ENCODE measurements around the gene PMM1. TPM values are rescaled to one million over a fixed set of nuclear protein-coding genes. Genes with fewer than 3 reads are reported as not detected.
"Not testable (repeated sequence)": the region's sequence is repeated elsewhere in the genome, so short reads cannot be mapped to it uniquely, and the experiment has no call there.

The PMM1 gene
- total and polyA plus RNA-seq, 12 donors, result 37.8 to 105 (median 62.1) TPM

DNA sequence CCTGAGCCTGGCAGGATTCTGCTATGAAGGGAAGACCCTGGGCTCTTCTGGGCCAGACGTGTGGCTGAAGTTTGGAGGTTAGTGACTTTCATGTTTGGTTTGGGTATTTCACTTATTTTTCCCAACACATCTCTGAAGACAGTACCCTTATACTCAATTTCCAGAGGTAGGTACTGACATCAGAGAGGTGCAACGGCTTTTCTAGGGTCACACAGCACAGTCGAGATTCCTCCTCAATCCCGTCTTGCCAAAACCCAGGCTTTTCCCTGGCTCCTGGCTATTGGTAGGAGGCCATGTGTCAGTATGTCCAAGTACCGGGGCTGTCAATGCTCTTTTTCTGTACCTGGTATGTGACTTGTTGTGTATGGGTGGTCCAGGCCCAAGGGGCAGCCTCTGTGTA is 6.1 kb upstream of the PMM1 start:
- DNase-seq, result peak in 1 of 7 donors; percentile 13
- intact Hi-C loops (cut with DNase I), result loop anchor here (5.0 to 10.0 kb wide), 2 partner anchors 51 to 53 kb away; partner anchors contain the start of gene POLR3H (in 2 of the 2)
- peaks cover 0 to 6% of the 10 kb centered on the region in 2 donors for H3K36me3 ChIP-seq (replicated peaks in 1 of 2)
- no peak overlapping the region for H3K4me3 ChIP-seq
- H3K9me3 ChIP-seq (replicated peaks in 1 of 3), result no peaks in the 10 kb centered on the region
- peaks cover 17 to 21% of the 10 kb centered on the region in 2 donors for H3K4me1 ChIP-seq (replicated peaks in 1 of 2)
- no peak overlapping the region for H3K27ac ChIP-seq
- H3K27me3 ChIP-seq, result no peaks in the 10 kb centered on the region
- TF ChIP-seq POLR2A (IDR thresholded peaks at IDR 0.05), result no peak
- TF ChIP-seq, protein P1, sequence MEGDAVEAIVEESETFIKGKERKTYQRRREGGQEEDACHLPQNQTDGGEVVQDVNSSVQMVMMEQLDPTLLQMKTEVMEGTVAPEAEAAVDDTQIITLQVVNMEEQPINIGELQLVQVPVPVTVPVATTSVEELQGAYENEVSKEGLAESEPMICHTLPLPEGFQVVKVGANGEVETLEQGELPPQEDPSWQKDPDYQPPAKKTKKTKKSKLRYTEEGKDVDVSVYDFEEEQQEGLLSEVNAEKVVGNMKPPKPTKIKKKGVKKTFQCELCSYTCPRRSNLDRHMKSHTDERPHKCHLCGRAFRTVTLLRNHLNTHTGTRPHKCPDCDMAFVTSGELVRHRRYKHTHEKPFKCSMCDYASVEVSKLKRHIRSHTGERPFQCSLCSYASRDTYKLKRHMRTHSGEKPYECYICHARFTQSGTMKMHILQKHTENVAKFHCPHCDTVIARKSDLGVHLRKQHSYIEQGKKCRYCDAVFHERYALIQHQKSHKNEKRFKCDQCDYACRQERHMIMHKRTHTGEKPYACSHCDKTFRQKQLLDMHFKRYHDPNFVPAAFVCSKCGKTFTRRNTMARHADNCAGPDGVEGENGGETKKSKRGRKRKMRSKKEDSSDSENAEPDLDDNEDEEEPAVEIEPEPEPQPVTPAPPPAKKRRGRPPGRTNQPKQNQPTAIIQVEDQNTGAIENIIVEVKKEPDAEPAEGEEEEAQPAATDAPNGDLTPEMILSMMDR (IDR thresholded peaks at IDR 0.05), result no peak
- 83 to 91% (median 86%) methylated on average over 5 of the region's 5 CpGs for WGBS, 4 donors

DNA sequence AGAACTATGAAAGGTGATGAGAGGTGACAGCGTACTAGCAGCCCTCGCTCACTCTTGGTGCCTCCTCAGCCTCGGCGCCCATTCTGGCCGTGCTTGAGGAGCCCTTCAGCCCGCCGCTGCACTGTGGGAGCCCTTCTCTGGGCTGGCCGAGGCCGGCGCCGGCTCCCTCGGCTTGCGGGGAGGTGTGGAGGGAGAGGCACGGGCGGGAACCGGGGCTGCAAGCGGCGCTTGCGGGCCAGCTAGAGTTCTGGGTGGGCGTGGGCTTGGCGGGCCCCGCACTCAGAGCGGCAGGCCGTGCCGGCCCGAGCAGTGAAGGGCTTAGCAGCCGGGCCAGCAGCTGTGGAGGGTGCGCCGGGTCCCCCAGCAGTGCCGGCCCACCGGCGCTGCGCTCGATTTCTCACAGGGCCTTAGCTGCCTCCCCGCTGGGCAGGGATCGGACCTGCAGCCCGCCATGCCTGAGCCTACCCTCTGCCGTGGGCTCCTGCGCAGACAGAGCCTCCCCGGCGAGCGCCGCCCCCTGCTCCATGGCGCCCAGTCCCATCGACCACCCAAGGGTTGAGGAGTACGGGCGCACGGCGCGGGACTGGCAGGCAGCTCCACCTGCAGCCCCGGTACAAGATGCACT is 3.8 kb upstream of the PMM1 start:
- H3K4me1 ChIP-seq (replicated peaks in 1 of 2), result peaks cover 23 to 24% of the 10 kb centered on the region in 2 donors
- peak in 1 of 7 donors; percentile 20 for DNase-seq
- 96% methylated on average over 26 to 51 of the region's 51 CpGs for WGBS, 4 donors
- not testable (repeated sequence) for H3K27me3 ChIP-seq; H3K9me3 ChIP-seq (replicated peaks in 1 of 3); H3K27ac ChIP-seq; H3K4me3 ChIP-seq; H3K36me3 ChIP-seq (replicated peaks in 1 of 2)
- intact Hi-C loops (cut with DNase I), result loop anchor here in 1 of 2 donors (10.0 kb wide), 1 partner anchor 49 kb away; the partner anchor contains the start of gene POLR3H

DNA sequence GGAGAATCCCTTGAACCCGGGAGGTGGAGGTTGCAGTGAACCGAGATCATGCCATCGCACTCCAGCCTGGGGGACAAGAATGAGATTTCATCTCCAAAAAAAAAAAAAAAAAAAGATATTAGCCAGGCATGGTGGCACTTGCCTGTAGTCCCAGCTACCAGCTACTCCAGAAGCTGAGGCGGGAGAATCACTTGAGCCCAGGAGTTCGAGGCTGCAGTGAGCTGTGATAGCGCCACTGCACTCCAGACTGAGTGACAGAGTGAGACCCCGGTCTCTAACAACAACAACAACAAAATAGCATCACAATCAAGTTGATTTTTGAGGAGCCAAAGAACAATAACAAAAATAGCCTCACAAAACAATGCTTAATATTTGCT is 2.3 kb downstream of the PMM1 start:
- H3K4me1 ChIP-seq (replicated peaks in 1 of 2), result peaks cover 8 to 15% of the 10 kb centered on the region in 2 donors
- 88 to 95% (median 94%) methylated on average over 7 of the region's 7 CpGs for WGBS, 4 donors
- DNase-seq, result peak in 1 of 7 donors; percentile 13
- TF ChIP-seq, protein P1 (IDR thresholded peaks at IDR 0.05), result no peak
- no peak for TF ChIP-seq POLR2A (IDR thresholded peaks at IDR 0.05)
- no peaks in the 10 kb centered on the region for H3K27me3 ChIP-seq
- no peak overlapping the region for H3K4me3 ChIP-seq
- peaks cover 0 to 19% of the 10 kb centered on the region in 2 donors for H3K36me3 ChIP-seq (replicated peaks in 1 of 2)
- H3K27ac ChIP-seq, result peak overlapping the region in 3 of 5 donors; percentile 6 to 91 (median 82)
- intact Hi-C loops (cut with DNase I), result no loop called here
- H3K9me3 ChIP-seq (replicated peaks in 1 of 3), result no peaks in the 10 kb centered on the region

DNA sequence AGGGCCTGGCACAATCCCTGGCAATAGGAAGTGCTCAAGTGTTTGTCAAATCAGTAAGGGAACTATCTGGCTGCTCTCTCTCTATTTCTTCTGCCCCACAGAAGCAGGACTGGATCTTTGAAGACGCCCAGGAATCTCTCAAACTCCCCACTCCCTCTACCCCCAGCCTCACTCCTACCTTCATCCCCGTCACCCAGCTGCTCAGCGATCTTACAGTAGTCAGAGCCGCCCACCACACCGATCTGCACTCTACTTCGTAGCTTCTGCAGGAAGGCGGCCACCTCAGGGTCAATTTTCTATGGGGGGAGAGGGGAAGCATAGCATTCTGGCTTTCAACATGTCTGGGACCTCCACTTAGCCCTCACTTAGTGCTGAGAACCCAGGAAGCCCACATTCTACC is 3.7 kb downstream of the PMM1 start:
- no peak overlapping the region for H3K27ac ChIP-seq
- TF ChIP-seq POLR2A (IDR thresholded peaks at IDR 0.05), result no peak
- TF ChIP-seq, protein P1 (IDR thresholded peaks at IDR 0.05), result no peak
- no peak for DNase-seq
- no peaks in the 10 kb centered on the region for H3K27me3 ChIP-seq
- no peak overlapping the region for H3K4me3 ChIP-seq
- WGBS, 4 donors, result 95 to 99% (median 97%) methylated on average over 7 of the region's 7 CpGs
- peaks cover 0 to 30% of the 10 kb centered on the region in 2 donors for H3K36me3 ChIP-seq (replicated peaks in 1 of 2)
- H3K9me3 ChIP-seq (replicated peaks in 1 of 3), result no peaks in the 10 kb centered on the region
- intact Hi-C loops (cut with DNase I), result no loop called here
- peaks cover 8 to 15% of the 10 kb centered on the region in 2 donors for H3K4me1 ChIP-seq (replicated peaks in 1 of 2)

DNA sequence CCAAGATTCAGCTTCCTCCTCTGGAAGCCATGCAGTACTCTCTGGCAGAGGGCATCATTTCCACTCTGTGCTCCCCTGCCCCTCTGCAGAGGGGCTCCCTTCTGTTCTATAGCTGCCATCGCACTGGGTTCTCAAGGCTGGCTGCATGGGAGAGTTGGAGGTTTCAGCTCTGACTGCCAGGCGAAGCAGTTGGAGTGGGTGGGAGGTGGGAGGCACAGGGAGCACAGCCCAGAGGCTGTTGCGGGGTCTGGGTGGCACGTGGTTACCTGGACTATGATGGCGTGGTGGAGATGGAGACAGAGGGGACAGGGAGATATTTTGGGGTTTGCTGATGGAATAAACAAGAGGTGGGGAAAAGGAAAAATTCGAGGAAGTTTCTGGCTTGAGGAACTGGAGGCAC is 4.8 kb downstream of the PMM1 start:
- Histone ChIP-seq H3K4me1 (replicated peaks in 1 of 2) (peaks cover 14 to 22% of the 10 kb centered on the region in 2 donors), H3K27me3 (no peaks in the 10 kb centered on the region), H3K4me3 (no peak overlapping the region), H3K27ac (no peak overlapping the region), H3K36me3 (replicated peaks in 1 of 2) (peaks cover 0 to 30% of the 10 kb centered on the region in 2 donors), H3K9me3 (replicated peaks in 1 of 3) (no peaks in the 10 kb centered on the region)
- TF ChIP-seq, protein P1 (IDR thresholded peaks at IDR 0.05), result no peak
- TF ChIP-seq POLR2A (IDR thresholded peaks at IDR 0.05), result no peak
- DNase-seq, result no peak
- whole genome bisulfite sequencing, 4 donors, result 88 to 97% (median 92%) methylated on average over 6 of the region's 6 CpGs
- intact Hi-C loops (cut with DNase I), result no loop called here

Data from adrenal gland (tissue), 12 donors.